ENCODE results near the gene PTEN. TPM values are rescaled to one million over a fixed set of nuclear protein-coding genes. Genes with fewer than 3 reads are reported as not detected.

The PTEN gene
- total RNA-seq, 1 experiment from 2014 or later, result 58.7 TPM

DNA sequence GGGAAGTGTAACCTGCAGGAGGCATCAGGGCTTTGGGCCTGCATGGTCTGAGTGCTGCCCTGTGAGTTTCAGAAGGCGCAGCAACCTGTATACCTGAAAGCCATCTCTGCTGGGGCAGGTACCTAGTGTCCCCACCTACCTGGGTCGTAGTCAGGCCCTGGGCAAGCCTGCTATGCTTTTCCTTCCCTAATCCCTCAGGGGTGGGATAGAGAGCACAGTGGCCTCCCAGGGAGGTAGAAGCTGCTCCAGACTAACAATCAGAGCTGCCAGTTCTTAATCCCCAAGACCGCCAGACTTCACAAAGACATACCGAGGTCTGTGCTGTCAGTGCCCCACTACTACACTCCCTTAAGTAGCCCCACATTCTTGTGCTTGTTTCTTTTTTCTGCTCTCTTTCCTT lies 52.0 kb downstream of the PTEN start:
- no peak overlapping the region for H3K4me3 ChIP-seq (replicated peaks in 1 of 2; ENCODE audit: low read depth in 1 of 2, low read length in 2 of 2)
- H4K20me1 ChIP-seq (ENCODE audit: insufficient read depth), result 0 out of 2 replicates have a peak, but pooled peaks cover 3% of the 10 kb centered on the region
- H3K4me2 ChIP-seq (ENCODE audit: low read length), result no peak overlapping the region
- TF ChIP-seq EZH2phosphoT487 (IDR thresholded peaks at IDR 0.05; ENCODE audit: borderline replicate concordance), result no peak
- TF ChIP-seq, protein P1, sequence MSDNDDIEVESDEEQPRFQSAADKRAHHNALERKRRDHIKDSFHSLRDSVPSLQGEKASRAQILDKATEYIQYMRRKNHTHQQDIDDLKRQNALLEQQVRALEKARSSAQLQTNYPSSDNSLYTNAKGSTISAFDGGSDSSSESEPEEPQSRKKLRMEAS (IDR thresholded peaks at IDR 0.05), result no peak
- TF ChIP-seq, protein P2, sequence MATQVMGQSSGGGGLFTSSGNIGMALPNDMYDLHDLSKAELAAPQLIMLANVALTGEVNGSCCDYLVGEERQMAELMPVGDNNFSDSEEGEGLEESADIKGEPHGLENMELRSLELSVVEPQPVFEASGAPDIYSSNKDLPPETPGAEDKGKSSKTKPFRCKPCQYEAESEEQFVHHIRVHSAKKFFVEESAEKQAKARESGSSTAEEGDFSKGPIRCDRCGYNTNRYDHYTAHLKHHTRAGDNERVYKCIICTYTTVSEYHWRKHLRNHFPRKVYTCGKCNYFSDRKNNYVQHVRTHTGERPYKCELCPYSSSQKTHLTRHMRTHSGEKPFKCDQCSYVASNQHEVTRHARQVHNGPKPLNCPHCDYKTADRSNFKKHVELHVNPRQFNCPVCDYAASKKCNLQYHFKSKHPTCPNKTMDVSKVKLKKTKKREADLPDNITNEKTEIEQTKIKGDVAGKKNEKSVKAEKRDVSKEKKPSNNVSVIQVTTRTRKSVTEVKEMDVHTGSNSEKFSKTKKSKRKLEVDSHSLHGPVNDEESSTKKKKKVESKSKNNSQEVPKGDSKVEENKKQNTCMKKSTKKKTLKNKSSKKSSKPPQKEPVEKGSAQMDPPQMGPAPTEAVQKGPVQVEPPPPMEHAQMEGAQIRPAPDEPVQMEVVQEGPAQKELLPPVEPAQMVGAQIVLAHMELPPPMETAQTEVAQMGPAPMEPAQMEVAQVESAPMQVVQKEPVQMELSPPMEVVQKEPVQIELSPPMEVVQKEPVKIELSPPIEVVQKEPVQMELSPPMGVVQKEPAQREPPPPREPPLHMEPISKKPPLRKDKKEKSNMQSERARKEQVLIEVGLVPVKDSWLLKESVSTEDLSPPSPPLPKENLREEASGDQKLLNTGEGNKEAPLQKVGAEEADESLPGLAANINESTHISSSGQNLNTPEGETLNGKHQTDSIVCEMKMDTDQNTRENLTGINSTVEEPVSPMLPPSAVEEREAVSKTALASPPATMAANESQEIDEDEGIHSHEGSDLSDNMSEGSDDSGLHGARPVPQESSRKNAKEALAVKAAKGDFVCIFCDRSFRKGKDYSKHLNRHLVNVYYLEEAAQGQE (IDR thresholded peaks at IDR 0.05; ENCODE audit: low read depth), result no peak
- no peak for TF ChIP-seq POLR2AphosphoS5 (IDR thresholded peaks at IDR 0.05; ENCODE audit: low read depth, low read length)
- TF ChIP-seq, protein P3, sequence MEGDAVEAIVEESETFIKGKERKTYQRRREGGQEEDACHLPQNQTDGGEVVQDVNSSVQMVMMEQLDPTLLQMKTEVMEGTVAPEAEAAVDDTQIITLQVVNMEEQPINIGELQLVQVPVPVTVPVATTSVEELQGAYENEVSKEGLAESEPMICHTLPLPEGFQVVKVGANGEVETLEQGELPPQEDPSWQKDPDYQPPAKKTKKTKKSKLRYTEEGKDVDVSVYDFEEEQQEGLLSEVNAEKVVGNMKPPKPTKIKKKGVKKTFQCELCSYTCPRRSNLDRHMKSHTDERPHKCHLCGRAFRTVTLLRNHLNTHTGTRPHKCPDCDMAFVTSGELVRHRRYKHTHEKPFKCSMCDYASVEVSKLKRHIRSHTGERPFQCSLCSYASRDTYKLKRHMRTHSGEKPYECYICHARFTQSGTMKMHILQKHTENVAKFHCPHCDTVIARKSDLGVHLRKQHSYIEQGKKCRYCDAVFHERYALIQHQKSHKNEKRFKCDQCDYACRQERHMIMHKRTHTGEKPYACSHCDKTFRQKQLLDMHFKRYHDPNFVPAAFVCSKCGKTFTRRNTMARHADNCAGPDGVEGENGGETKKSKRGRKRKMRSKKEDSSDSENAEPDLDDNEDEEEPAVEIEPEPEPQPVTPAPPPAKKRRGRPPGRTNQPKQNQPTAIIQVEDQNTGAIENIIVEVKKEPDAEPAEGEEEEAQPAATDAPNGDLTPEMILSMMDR (IDR thresholded peaks at IDR 0.05 in 2 of 3, conservative IDR thresholded peaks at IDR 0.05 in 1 of 3; ENCODE audit: borderline replicate concordance in 1 of 3, insufficient read depth in 1 of 3, low read depth in 2 of 3, low read length in 2 of 3), result no peak
- TF ChIP-seq JUND (IDR thresholded peaks at IDR 0.05), result no peak
- TF ChIP-seq FOSL1 (IDR thresholded peaks at IDR 0.05; ENCODE audit: low read depth), result no peak
- no peak for TF ChIP-seq ELF1 (IDR thresholded peaks at IDR 0.05; ENCODE audit: borderline replicate concordance, low read depth)
- TF ChIP-seq, protein P4, sequence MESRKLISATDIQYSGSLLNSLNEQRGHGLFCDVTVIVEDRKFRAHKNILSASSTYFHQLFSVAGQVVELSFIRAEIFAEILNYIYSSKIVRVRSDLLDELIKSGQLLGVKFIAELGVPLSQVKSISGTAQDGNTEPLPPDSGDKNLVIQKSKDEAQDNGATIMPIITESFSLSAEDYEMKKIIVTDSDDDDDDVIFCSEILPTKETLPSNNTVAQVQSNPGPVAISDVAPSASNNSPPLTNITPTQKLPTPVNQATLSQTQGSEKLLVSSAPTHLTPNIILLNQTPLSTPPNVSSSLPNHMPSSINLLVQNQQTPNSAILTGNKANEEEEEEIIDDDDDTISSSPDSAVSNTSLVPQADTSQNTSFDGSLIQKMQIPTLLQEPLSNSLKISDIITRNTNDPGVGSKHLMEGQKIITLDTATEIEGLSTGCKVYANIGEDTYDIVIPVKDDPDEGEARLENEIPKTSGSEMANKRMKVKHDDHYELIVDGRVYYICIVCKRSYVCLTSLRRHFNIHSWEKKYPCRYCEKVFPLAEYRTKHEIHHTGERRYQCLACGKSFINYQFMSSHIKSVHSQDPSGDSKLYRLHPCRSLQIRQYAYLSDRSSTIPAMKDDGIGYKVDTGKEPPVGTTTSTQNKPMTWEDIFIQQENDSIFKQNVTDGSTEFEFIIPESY (IDR thresholded peaks at IDR 0.05; ENCODE audit: extremely low read depth, insufficient replicate concordance, low read length), result no peak
- no peak for TF ChIP-seq SIN3A (IDR thresholded peaks at IDR 0.05; ENCODE audit: low read depth)
- TF ChIP-seq, protein P5, sequence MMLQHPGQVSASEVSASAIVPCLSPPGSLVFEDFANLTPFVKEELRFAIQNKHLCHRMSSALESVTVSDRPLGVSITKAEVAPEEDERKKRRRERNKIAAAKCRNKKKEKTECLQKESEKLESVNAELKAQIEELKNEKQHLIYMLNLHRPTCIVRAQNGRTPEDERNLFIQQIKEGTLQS (IDR thresholded peaks at IDR 0.05), result no peak
- no peak for TF ChIP-seq EGR1 (IDR thresholded peaks at IDR 0.05; ENCODE audit: low read depth)
- no peak for TF ChIP-seq SRF (IDR thresholded peaks at IDR 0.05; ENCODE audit: low read depth)
- TF ChIP-seq CBX3 (IDR thresholded peaks at IDR 0.05; ENCODE audit: low read depth), result no peak
- TF ChIP-seq EZH2 (IDR thresholded peaks at IDR 0.05), result no peak
- no peak for TF ChIP-seq TCF7L2 (IDR thresholded peaks at IDR 0.05; ENCODE audit: borderline replicate concordance, extremely low read depth, insufficient read depth, insufficient read length)
- TF ChIP-seq RAD21 (IDR thresholded peaks at IDR 0.05; ENCODE audit: low read depth), result no peak
- H3K9ac ChIP-seq (ENCODE audit: low read length), result no peak overlapping the region
- POLR2A ChIA-PET, result no interaction called here
- BruUV-seq (replicated peaks), result no TSS peak
- no peaks in the 10 kb centered on the region for H3K9me2 ChIP-seq (ENCODE audit: insufficient read depth)
- no peaks in the 10 kb centered on the region for H3K36me3 ChIP-seq (ENCODE audit: control insufficient read depth in 1 of 2, insufficient read depth in 2 of 2, low read length in 2 of 2)
- no peak overlapping the region for H3K27ac ChIP-seq (ENCODE audit: low read depth, low read length)
- no peak overlapping the region for H2AFZ ChIP-seq (ENCODE audit: low read depth, low read length, poor library complexity, severe bottlenecking)
- peaks cover 88% of the 10 kb centered on the region for H3K79me2 ChIP-seq (ENCODE audit: insufficient read depth, low read length)
- no peaks in the 10 kb centered on the region for H3K27me3 ChIP-seq (ENCODE audit: insufficient read depth, low read length)
- DNase-seq (ENCODE audit: low read depth, low spot score), result no peak
- ATAC-seq, result no peak; the same call in 1 of the 2 replicates
- intact Hi-C loops (cut with micrococcal nuclease), result no loop called here
- H3K9me3 ChIP-seq (ENCODE audit: control insufficient read depth in 1 of 2, insufficient read depth in 1 of 2, low read depth in 1 of 2, low read length in 2 of 2), result no peaks in the 10 kb centered on the region
- RAD21 ChIA-PET (ENCODE audit: low non-redundant PET in 1 of 2, low total read pairs in 2 of 2, uncharacterized antibody in 2 of 2, unreplicated experiment in 2 of 2), result no interaction called here
- CTCF ChIA-PET, result interaction anchor here (0.6 kb wide), 1 partner anchor 976 kb away, joined by 3 read pairs; no protein-coding TSS in a partner anchor
- H3K4me1 ChIP-seq (ENCODE audit: control insufficient read depth in 1 of 2, insufficient read depth in 2 of 2, low read length in 2 of 2), result 0 out of 4 replicates have a peak, but pooled peaks cover 0 to 3% of the 10 kb centered on the region in 2 experiments
